DND-41 (cell line): ENCODE results near the gene CDH10.

Experiments
- ATAC-seq: fragments of 200-7000 bp; cut with Tn5 transposase; 3 replicates; pipeline ENCODE4 v1.9.1; 2021; ENCODE audit warnings: low read depth; ENCODE audit not compliant: insufficient read depth
- DNase-seq: peaks from one replicate; pipeline ENCODE4 v3.0.0-alpha.2; 2020
- H2AFZ ChIP-seq: 2 replicates; pipeline ENCODE4 v1.6.0; 2012; ENCODE audit warnings: low read depth, low read length
- H3K27ac ChIP-seq: 2 replicates; pipeline ENCODE4 v1.5.1; 2012; ENCODE audit warnings: low read length, inconsistent platforms
- H3K27me3 ChIP-seq: fragments of 200-600 bp; sonication (generic); 2 replicates; pipeline ENCODE4 v1.6.0; 2012; ENCODE audit warnings: low read length, mild to moderate bottlenecking, inconsistent platforms; ENCODE audit not compliant: insufficient read depth, poor library complexity
- H3K36me3 ChIP-seq: 2 replicates; pipeline ENCODE4 v1.5.1; 2012; ENCODE audit warnings: low read length, inconsistent platforms; ENCODE audit not compliant: insufficient read depth
- H3K4me1 ChIP-seq: 2 replicates; pipeline ENCODE4 v1.5.1; 2012; ENCODE audit warnings: mild to moderate bottlenecking, low read length; ENCODE audit not compliant: insufficient read depth
- H3K4me2 ChIP-seq: 2 replicates; pipeline ENCODE4 v1.6.0; 2012; ENCODE audit warnings: mild to moderate bottlenecking, moderate library complexity, low read length, inconsistent platforms; ENCODE audit not compliant: insufficient read depth
- H3K4me3 ChIP-seq, 2 experiments: fragments of 200-600 bp in 1 of 2; shearing (Covaris generic) in 1 of 2; 2 replicates each; pipeline ENCODE4 v1.5.1; 2012 to 2016; ENCODE audit warnings: inconsistent platforms in 2 of 2, low read length in 2 of 2, mild to moderate bottlenecking in 2 of 2, low read depth in 1 of 2, moderate library complexity in 1 of 2
- H3K79me2 ChIP-seq: 2 replicates; pipeline ENCODE4 v1.6.0; 2012; ENCODE audit warnings: low read length, inconsistent platforms; ENCODE audit not compliant: insufficient read depth
- H3K9ac ChIP-seq: 2 replicates; pipeline ENCODE4 v1.6.0; 2012; ENCODE audit warnings: low read depth, mild to moderate bottlenecking, inconsistent platforms, low read length, moderate library complexity
- H3K9me3 ChIP-seq: 2 replicates; pipeline ENCODE4 v1.5.1; 2012; ENCODE audit warnings: low read length, moderate library complexity, mild to moderate bottlenecking, inconsistent platforms; ENCODE audit not compliant: insufficient read depth, severe bottlenecking
- H4K20me1 ChIP-seq: 2 replicates; pipeline ENCODE4 v1.6.0; 2012; ENCODE audit warnings: low read length; ENCODE audit not compliant: insufficient read depth
- CTCF ChIP-seq: IDR thresholded peaks from 2 replicates; pipeline ENCODE4 v1.5.1; 2012; ENCODE audit warnings: borderline replicate concordance, low read length, moderate library complexity, mild to moderate bottlenecking; ENCODE audit not compliant: poor library complexity, severe bottlenecking; ENCODE audit errors: extremely low read depth
- EZH2 ChIP-seq: IDR thresholded peaks from 3 replicates; pipeline ENCODE4 v1.6.1; 2012; ENCODE audit warnings: borderline replicate concordance, low read depth, mild to moderate bottlenecking, moderate library complexity, low read length, inconsistent platforms; ENCODE audit not compliant: severe bottlenecking

The CDH10 gene

GRCh38 chr5:24497145-24497544 is 147.6 kb downstream of the CDH10 start:
- H3K79me2 ChIP-seq = no peaks in the 10 kb centered on the region
- H3K4me2 ChIP-seq = no peak overlapping the region
- no peak overlapping the region for H3K4me3 ChIP-seq
- TF ChIP-seq CTCF (no peak), EZH2 (no peak)
- no peaks in the 10 kb centered on the region for H4K20me1 ChIP-seq
- no peaks in the 10 kb centered on the region for H3K4me1 ChIP-seq
- ATAC-seq = no peak
- no peaks in the 10 kb centered on the region for H3K36me3 ChIP-seq
- no peak overlapping the region for H3K9ac ChIP-seq
- no peak for DNase-seq
- H3K9me3 ChIP-seq = no peaks in the 10 kb centered on the region
- H2AFZ ChIP-seq = no peak overlapping the region
- H3K27me3 ChIP-seq = no peaks in the 10 kb centered on the region
- no peak overlapping the region for H3K27ac ChIP-seq

- Histone ChIP-seq H3K36me3 (no peaks in the 10 kb centered on the region), H3K4me2 (no peak overlapping the region), H3K79me2 (no peaks in the 10 kb centered on the region), H3K27me3 (no peaks in the 10 kb centered on the region), H4K20me1 (no peaks in the 10 kb centered on the region), H3K4me3 (no peak overlapping the region), H3K4me1 (no peaks in the 10 kb centered on the region), H3K9me3 (no peaks in the 10 kb centered on the region), H3K9ac (no peak overlapping the region), H3K27ac (no peak overlapping the region), H2AFZ (no peak overlapping the region)
- DNase-seq (no peak), ATAC-seq (no peak)
- TF ChIP-seq EZH2 (no peak), CTCF (no peak)
These were observed 148.5 kb downstream of the CDH10 start for GRCh38 chr5:24496268-24496667.

GRCh38 chr5:24492229-24492628 is 152.5 kb downstream of the CDH10 start:
- ATAC-seq (no peak), DNase-seq (no peak)
- no peaks in the 10 kb centered on the region for H4K20me1 ChIP-seq
- no peak overlapping the region for H3K4me3 ChIP-seq
- no peak for TF ChIP-seq EZH2
- TF ChIP-seq CTCF = no peak
- H2AFZ ChIP-seq = no peak overlapping the region
- H3K4me2 ChIP-seq = no peak overlapping the region
- no peaks in the 10 kb centered on the region for H3K9me3 ChIP-seq
- no peaks in the 10 kb centered on the region for H3K4me1 ChIP-seq
- H3K79me2 ChIP-seq = no peaks in the 10 kb centered on the region
- no peaks in the 10 kb centered on the region for H3K36me3 ChIP-seq
- no peaks in the 10 kb centered on the region for H3K27me3 ChIP-seq
- H3K9ac ChIP-seq = no peak overlapping the region
- no peak overlapping the region for H3K27ac ChIP-seq

- no peak overlapping the region for H3K4me2 ChIP-seq
- DNase-seq = no peak
- H3K79me2 ChIP-seq = no peaks in the 10 kb centered on the region
- H3K4me1 ChIP-seq = no peaks in the 10 kb centered on the region
- no peak overlapping the region for H3K4me3 ChIP-seq
- no peaks in the 10 kb centered on the region for H4K20me1 ChIP-seq
- no peak overlapping the region for H3K27ac ChIP-seq
- TF ChIP-seq CTCF (no peak), EZH2 (no peak)
- no peak overlapping the region for H2AFZ ChIP-seq
- ATAC-seq = no peak
- no peak overlapping the region for H3K9ac ChIP-seq
- no peaks in the 10 kb centered on the region for H3K27me3 ChIP-seq
- H3K36me3 ChIP-seq = no peaks in the 10 kb centered on the region
- H3K9me3 ChIP-seq = no peaks in the 10 kb centered on the region
These were observed 153.3 kb downstream of the CDH10 start for GRCh38 chr5:24491490-24491889.
